K562 (cell line): ENCODE measurements around the gene HADHB. TPM values are rescaled to one million over a fixed set of nuclear protein-coding genes. Genes with fewer than 3 reads are reported as not detected.

Experiments used
- E2F4 ChIP-seq: sonication (generic); formaldehyde crosslinking; IDR thresholded peaks from 2 replicates; pipeline ENCODE4 v1.8.0; 2022; ENCODE audit warnings: mild to moderate bottlenecking, low read depth, missing genetic modification reagents
- ESRRA ChIP-seq: fragments of 450-650 bp; IDR thresholded peaks from 2 replicates; pipeline ENCODE4 v1.6.1; 2014; ENCODE audit warnings: low read depth, mild to moderate bottlenecking, moderate library complexity, borderline replicate concordance
- FOXK2 ChIP-seq, 2 experiments: fragments of 450-650 bp; IDR thresholded peaks in 1 of 2; conservative IDR thresholded peaks in 1 of 2; 2 replicates each; pipeline ENCODE4 v1.6.1; 2016; ENCODE audit warnings: low read depth in 2 of 2, mild to moderate bottlenecking in 1 of 2
- FOXM1 ChIP-seq, 2 experiments: fragments of 450-650 bp in 1 of 2; sonication (generic) in 1 of 2; formaldehyde crosslinking in 1 of 2; IDR thresholded peaks; 2 replicates each; pipeline versions ENCODE4 v1.6.1 to v1.9.0; 2017 to 2022; ENCODE audit warnings: low read depth in 2 of 2, mild to moderate bottlenecking in 2 of 2, missing genetic modification reagents in 1 of 2, moderate library complexity in 1 of 2
- HDAC1 ChIP-seq, 2 experiments: fragments of 450-650 bp; IDR thresholded peaks; 2 replicates each; pipeline ENCODE4 v1.6.1; 2016 to 2017; ENCODE audit warnings: inconsistent platforms in 1 of 2, mild to moderate bottlenecking in 1 of 2, moderate library complexity in 1 of 2
- SAP30 ChIP-seq: fragments of 200-600 bp; sonication (generic); IDR thresholded peaks from 2 replicates; pipeline ENCODE4 v1.6.1; 2012; ENCODE audit warnings: borderline replicate concordance, low read depth, mild to moderate bottlenecking, moderate library complexity, low read length, control low read depth, inconsistent platforms; ENCODE audit not compliant: insufficient read depth, poor library complexity, severe bottlenecking
- SMAD3 ChIP-seq: fragments of 450-650 bp; formaldehyde crosslinking; conservative IDR thresholded peaks from 2 replicates; pipeline ENCODE4 v1.4.0; 2020; ENCODE audit warnings: mild to moderate bottlenecking
- TAF9B ChIP-seq: fragments of 450-650 bp; IDR thresholded peaks from 2 replicates; pipeline ENCODE4 v1.6.1; 2018; ENCODE audit warnings: mild to moderate bottlenecking; ENCODE audit not compliant: partially characterized antibody
- USF1 ChIP-seq: sonication (generic); formaldehyde crosslinking; IDR thresholded peaks from 2 replicates; pipeline ENCODE4 v1.9.0; 2022; ENCODE audit warnings: mild to moderate bottlenecking, missing genetic modification reagents
- ZNF197 ChIP-seq: fragments of 200-800 bp; sonication (Bioruptor generic); IDR thresholded peaks from 2 replicates; pipeline ENCODE4 v1.6.1; 2016; ENCODE audit warnings: low read depth, missing genetic modification characterization, missing compliant biosample characterization
- ZNF277 ChIP-seq: fragments of 250-450 bp; sonication (Bioruptor Pico); IDR thresholded peaks from 2 replicates; pipeline ENCODE4 v1.8.0; 2022; ENCODE audit warnings: inconsistent platforms, mild to moderate bottlenecking, moderate library complexity, borderline replicate concordance
- polyA plus RNA-seq, 8 experiments: library from polyadenylated mRNA; depleted of rRNA in 4 of 8; stranded (reverse) in 5 of 8; unstranded in 3 of 8; fragments of >200 nt; fragmentation: Nextera tagmentation in 2 of 8; fragmentation: Illumina TruSeq in 1 of 8; extraction: Ambion mirVana in 2 of 8; extraction: Trizol in 1 of 8; gene quantifications; 2 replicates each; pipeline versions ENCODE4 v1.2.1 to v1.2.3, GENCODE V29; 2011 to 2014; ENCODE audit warnings: inconsistent platforms in 1 of 8, missing spikeins in 1 of 8
- total RNA-seq, 7 experiments: library from RNA; depleted of rRNA in 6 of 7; stranded (reverse); fragments of >200 nt in 6 of 7; fragmentation: Illumina TruSeq in 2 of 7; extraction: Trizol in 2 of 7; gene quantifications; 2 replicates each; pipeline versions ENCODE4 v1.2.1 to v1.2.3, GENCODE V29; 2011 to 2021; ENCODE audit warnings: low replicate concordance in 1 of 7
- TF ChIP-seq, protein P1 (sequence below): fragments of 250-450 bp; sonication (Bioruptor Pico); IDR thresholded peaks from 2 replicates; pipeline ENCODE4 v1.8.0; 2022; ENCODE audit warnings: moderate library complexity, mild to moderate bottlenecking, inconsistent platforms
- TF ChIP-seq, protein P2 (sequence below), 2 experiments: fragments of 450-650 bp; IDR thresholded peaks; 2 replicates each; pipeline ENCODE4 v1.6.1; 2016; ENCODE audit warnings: mild to moderate bottlenecking in 2 of 2, borderline replicate concordance in 1 of 2, low read depth in 1 of 2, moderate library complexity in 1 of 2

Gene HADHB
- total and polyA plus RNA-seq, 9 of the 15 experiments (the other 6 are each of a cell fraction or from before 2014, with no cell fraction given): 67.3 to 199 (median 100) TPM

DNA sequence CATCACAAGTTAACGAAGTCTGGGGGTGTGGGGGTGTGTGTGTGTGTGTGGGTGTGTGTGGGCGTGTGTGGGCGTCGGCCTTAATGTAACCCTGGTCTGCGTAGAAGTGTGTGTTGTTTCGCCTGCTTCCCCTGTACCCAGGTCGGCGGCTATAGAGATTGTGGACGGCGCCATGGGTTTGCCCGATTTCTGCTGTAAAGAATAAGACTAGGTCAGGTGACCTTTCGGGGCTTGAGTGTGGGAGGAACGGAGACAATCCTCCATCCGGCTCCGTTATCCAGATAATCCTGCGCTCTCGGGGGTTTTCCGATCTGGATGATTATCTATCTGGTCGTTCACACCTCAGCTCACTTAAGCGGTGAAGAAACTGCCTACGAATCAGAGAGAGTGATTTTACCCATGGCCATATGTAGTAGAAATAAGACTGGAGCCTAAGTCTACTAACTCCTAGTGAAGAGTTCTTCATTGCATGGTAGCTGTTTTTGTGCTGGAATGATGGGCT is 543 bp downstream of the HADHB start (continued):
- TF ChIP-seq, protein P1, sequence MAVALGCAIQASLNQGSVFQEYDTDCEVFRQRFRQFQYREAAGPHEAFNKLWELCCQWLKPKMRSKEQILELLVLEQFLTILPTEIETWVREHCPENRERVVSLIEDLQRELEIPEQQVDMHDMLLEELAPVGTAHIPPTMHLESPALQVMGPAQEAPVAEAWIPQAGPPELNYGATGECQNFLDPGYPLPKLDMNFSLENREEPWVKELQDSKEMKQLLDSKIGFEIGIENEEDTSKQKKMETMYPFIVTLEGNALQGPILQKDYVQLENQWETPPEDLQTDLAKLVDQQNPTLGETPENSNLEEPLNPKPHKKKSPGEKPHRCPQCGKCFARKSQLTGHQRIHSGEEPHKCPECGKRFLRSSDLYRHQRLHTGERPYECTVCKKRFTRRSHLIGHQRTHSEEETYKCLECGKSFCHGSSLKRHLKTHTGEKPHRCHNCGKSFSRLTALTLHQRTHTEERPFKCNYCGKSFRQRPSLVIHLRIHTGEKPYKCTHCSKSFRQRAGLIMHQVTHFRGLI (CRISPR knock-in tag): no peak
- no peak for TF ChIP-seq SMAD3 (CRISPR knock-in tag)
- peak in 1 of 2 experiments; percentile 23; a peak in 1 of 4 replicates for TF ChIP-seq FOXK2 (conservative IDR thresholded peaks at IDR 0.05 in 1 of 2, IDR thresholded peaks at IDR 0.05 in 1 of 2; ENCODE audit: low read depth in 2 of 2)
- peak in 1 of 2 experiments; percentile 85; a peak in 2 of 4 replicates for TF ChIP-seq HDAC1 (IDR thresholded peaks at IDR 0.05)
- peak; percentile 39 for TF ChIP-seq SAP30
- TF ChIP-seq ESRRA: no peak
- no peak for TF ChIP-seq ZNF197 (CRISPR knock-in tag)
- TF ChIP-seq, protein P2, sequence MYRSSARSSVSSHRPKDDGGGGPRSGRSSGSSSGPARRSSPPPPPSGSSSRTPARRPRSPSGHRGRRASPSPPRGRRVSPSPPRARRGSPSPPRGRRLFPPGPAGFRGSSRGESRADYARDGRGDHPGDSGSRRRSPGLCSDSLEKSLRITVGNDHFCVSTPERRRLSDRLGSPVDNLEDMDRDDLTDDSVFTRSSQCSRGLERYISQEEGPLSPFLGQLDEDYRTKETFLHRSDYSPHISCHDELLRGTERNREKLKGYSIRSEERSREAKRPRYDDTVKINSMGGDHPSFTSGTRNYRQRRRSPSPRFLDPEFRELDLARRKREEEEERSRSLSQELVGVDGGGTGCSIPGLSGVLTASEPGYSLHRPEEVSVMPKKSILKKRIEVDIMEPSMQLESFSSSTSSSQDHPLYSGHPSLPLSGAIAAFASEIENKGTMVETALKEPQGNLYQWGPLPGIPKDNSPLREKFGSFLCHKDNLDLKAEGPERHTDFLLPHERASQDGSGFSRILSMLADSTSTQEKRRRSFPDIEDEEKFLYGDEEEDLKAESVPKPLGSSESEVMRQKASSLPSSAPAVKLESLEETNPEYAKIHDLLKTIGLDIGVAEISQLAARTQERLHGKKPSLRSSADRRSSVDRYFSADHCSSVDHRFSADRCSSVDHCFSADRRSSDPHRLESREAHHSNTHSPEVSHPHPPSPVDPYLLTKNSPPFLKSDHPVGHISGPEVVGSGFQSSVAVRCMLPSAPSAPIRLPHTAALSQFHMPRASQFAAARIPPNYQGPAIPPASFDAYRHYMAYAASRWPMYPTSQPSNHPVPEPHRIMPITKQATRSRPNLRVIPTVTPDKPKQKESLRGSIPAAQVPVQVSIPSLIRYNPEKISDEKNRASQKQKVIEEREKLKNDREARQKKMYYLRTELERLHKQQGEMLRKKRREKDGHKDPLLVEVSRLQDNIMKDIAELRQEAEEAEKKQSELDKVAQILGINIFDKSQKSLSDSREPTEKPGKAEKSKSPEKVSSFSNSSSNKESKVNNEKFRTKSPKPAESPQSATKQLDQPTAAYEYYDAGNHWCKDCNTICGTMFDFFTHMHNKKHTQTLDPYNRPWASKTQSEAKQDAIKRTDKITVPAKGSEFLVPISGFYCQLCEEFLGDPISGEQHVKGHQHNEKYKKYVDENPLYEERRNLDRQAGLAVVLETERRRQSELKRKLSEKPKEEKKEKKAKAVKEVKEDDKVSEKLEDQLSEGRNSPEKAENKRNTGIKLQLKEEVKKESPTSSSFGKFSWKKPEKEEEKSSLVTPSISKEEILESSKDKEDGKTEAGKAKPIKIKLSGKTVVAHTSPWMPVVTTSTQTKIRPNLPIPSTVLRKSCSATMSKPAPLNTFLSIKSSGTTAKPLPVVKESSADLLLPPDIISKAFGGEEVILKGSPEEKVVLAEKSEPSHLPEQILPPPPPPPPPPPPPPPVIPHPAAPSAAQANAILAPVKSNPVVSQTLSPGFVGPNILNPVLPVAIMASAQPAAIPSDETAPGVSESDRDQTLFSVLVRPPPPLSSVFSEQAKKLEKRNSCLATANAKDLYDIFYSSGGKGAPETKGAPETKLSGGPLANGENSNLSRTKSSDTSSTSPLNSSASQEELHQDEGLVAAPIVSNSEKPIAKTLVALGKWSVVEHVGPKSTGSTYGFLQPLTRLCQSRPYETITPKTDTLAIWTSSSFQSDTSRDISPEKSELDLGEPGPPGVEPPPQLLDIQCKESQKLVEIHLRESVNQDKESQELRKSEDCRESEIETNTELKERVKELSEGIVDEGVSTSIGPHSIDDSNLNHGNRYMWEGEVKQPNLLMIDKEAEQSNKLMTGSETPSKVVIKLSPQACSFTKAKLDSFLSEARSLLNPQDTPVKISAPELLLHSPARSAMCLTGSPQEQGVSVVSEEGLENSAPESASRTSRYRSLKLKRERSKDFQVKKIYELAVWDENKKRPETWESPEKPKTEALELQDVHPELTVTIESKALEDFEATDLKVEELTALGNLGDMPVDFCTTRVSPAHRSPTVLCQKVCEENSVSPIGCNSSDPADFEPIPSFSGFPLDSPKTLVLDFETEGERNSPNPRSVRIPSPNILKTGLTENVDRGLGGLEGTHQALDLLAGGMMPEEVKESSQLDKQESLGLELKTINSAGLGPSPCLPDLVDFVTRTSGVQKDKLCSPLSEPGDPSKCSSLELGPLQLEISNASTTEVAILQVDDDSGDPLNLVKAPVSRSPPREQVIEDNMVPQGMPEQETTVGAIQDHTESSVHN (IDR thresholded peaks at IDR 0.05; ENCODE audit: borderline replicate concordance in 1 of 2, low read depth in 1 of 2): no peak
- no peak for TF ChIP-seq E2F4 (CRISPR knock-in tag)
- peak; percentile 62 for TF ChIP-seq USF1 (CRISPR knock-in tag)
- no peak for TF ChIP-seq TAF9B
- TF ChIP-seq ZNF277 (CRISPR knock-in tag): no peak
- no peak for TF ChIP-seq FOXM1 (IDR thresholded peaks at IDR 0.05; ENCODE audit: low read depth)
- TF ChIP-seq FOXM1 (CRISPR knock-in tag; IDR thresholded peaks at IDR 0.05; ENCODE audit: low read depth): no peak
